Jurkat, Clone E6-1 (cell line): Measurements from ENCODE around the gene ACOXL.
"Not testable (repeated sequence)": the region's sequence is repeated elsewhere in the genome, so short reads cannot be mapped to it uniquely, and the experiment has no call there.

Experiments used
- DNase-seq: peaks from one replicate; pipeline ENCODE4 v3.0.0-alpha.2; 2011; ENCODE audit warnings: low read depth, low spot score
- H3K4me3 ChIP-seq: 2 replicates; pipeline ENCODE4 v1.5.1; 2011; ENCODE audit warnings: mild to moderate bottlenecking, low read length, control low read depth, moderate library complexity

Gene ACOXL

GRCh38 chr2:110934948-110935347, 202.6 kb downstream of the ACOXL start:
- no peak overlapping the region for H3K4me3 ChIP-seq
- DNase-seq, result no peak

GRCh38 chr2:110940376-110940910, 208.1 kb downstream of the ACOXL start:
- no peak overlapping the region for H3K4me3 ChIP-seq
- no peak for DNase-seq

GRCh38 chr2:110941226-110941625, 208.9 kb downstream of the ACOXL start:
- DNase-seq, result no peak
- H3K4me3 ChIP-seq, result no peak overlapping the region

GRCh38 chr2:110943070-110943634, 210.8 kb downstream of the ACOXL start:
- no peak for DNase-seq
- H3K4me3 ChIP-seq, result no peak overlapping the region

GRCh38 chr2:110946902-110947301, 214.5 kb downstream of the ACOXL start:
- no peak overlapping the region for H3K4me3 ChIP-seq
- DNase-seq, result no peak

GRCh38 chr2:110948027-110948674, 215.8 kb downstream of the ACOXL start:
- no peak for DNase-seq

GRCh38 chr2:110950281-110950680, 217.9 kb downstream of the ACOXL start:
- DNase-seq, result no peak
- no peak overlapping the region for H3K4me3 ChIP-seq

More at GRCh38 chr2:110948027-110948674, 215.8 kb downstream of the ACOXL start:
- H3K4me3 ChIP-seq, result no peak overlapping the region

GRCh38 chr2:110955045-110955444, 222.7 kb downstream of the ACOXL start:
- no peak for DNase-seq
- H3K4me3 ChIP-seq, result no peak overlapping the region

- DNase-seq, result no peak
- no peak overlapping the region for H3K4me3 ChIP-seq
Observed at GRCh38 chr2:110955556-110955955, 223.2 kb downstream of the ACOXL start.

- no peak for DNase-seq
- H3K4me3 ChIP-seq, result no peak overlapping the region
Observed at GRCh38 chr2:110957293-110957692, 224.9 kb downstream of the ACOXL start.

- DNase-seq, result no peak
- no peak overlapping the region for H3K4me3 ChIP-seq
Observed at GRCh38 chr2:110958346-110959119, 226.2 kb downstream of the ACOXL start.

- DNase-seq, result no peak
- H3K4me3 ChIP-seq, result no peak overlapping the region
Observed at GRCh38 chr2:110959198-110959597, 226.8 kb downstream of the ACOXL start.

- no peak overlapping the region for H3K4me3 ChIP-seq
- no peak for DNase-seq
Observed at GRCh38 chr2:110960281-110960680, 227.9 kb downstream of the ACOXL start.

- no peak overlapping the region for H3K4me3 ChIP-seq
- DNase-seq, result no peak
Observed at GRCh38 chr2:110960954-110961353, 228.6 kb downstream of the ACOXL start.

GRCh38 chr2:110961643-110962042, 229.3 kb downstream of the ACOXL start:
- H3K4me3 ChIP-seq, DNase-seq: not testable (repeated sequence)

GRCh38 chr2:110969696-110970095, 237.3 kb downstream of the ACOXL start:
- H3K4me3 ChIP-seq, result no peak overlapping the region
- no peak for DNase-seq

GRCh38 chr2:110970201-110970600, 237.8 kb downstream of the ACOXL start:
- H3K4me3 ChIP-seq, result no peak overlapping the region
- DNase-seq, result no peak

GRCh38 chr2:110971811-110972210, 239.4 kb downstream of the ACOXL start:
- DNase-seq, result no peak

GRCh38 chr2:110973262-110973661, 240.9 kb downstream of the ACOXL start:
- DNase-seq, result peak; percentile 6
- H3K4me3 ChIP-seq, result no peak overlapping the region

More at GRCh38 chr2:110971811-110972210, 239.4 kb downstream of the ACOXL start:
- no peak overlapping the region for H3K4me3 ChIP-seq

- DNase-seq, result no peak
Observed at GRCh38 chr2:110977403-110977802, 245.0 kb downstream of the ACOXL start.

More at GRCh38 chr2:110977403-110977802, 245.0 kb downstream of the ACOXL start:
- H3K4me3 ChIP-seq, result no peak overlapping the region
